Epithelial cell of prostate (primary cell): ENCODE results near the gene PYGO2.
A peak's percentile ranks its signal among the peaks of the same experiment; 100 is the strongest.
"Not testable (repeated sequence)": the region's sequence is repeated elsewhere in the genome, so short reads cannot be mapped to it uniquely, and the experiment has no call there.

ENCODE experiments used
- DNase-seq: peaks from one replicate; pipeline ENCODE4 v3.0.0-alpha.2; 2011; ENCODE audit warnings: low read depth, low spot score
- H3K27ac ChIP-seq: fragments of 450-650 bp; 2 replicates; pipeline ENCODE4 v1.5.1; 2017; ENCODE audit warnings: mild to moderate bottlenecking

Gene PYGO2

DNA sequence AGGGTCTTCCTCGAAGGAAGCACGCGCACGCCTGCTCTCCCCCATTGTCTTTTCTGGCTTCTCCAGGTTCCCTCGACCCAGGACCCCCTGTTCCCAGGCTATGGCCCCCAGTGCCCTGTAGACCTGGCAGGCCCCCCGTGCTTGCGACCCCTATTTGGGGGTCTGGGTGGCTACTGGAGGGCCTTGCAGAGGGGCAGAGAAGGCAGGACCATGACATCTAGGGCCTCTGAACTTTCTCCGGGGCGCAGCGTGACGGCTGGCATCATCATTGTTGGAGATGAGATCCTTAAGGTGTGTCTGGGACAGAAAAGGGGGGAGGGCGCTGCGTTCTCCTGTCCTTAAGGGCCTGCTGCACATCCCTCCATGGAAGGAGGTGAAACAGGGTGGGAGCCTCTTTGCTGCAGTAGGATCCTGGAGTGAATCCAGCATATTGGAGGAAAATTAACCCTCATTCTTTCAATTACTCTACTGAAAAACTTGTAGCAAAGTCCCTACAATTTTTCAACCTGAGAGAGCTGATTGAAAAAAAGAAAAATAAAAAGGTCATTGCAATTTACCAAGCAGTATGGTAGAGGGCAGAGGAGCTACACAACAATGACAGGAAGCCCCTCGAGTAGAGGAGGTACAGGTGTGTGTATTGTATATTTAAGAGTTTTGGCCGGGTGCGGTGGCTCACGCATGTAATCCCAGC lies 22.3 kb upstream of the PYGO2 start:
- DNase-seq, result no peak
- peak overlapping the region; percentile 53 for H3K27ac ChIP-seq

DNA sequence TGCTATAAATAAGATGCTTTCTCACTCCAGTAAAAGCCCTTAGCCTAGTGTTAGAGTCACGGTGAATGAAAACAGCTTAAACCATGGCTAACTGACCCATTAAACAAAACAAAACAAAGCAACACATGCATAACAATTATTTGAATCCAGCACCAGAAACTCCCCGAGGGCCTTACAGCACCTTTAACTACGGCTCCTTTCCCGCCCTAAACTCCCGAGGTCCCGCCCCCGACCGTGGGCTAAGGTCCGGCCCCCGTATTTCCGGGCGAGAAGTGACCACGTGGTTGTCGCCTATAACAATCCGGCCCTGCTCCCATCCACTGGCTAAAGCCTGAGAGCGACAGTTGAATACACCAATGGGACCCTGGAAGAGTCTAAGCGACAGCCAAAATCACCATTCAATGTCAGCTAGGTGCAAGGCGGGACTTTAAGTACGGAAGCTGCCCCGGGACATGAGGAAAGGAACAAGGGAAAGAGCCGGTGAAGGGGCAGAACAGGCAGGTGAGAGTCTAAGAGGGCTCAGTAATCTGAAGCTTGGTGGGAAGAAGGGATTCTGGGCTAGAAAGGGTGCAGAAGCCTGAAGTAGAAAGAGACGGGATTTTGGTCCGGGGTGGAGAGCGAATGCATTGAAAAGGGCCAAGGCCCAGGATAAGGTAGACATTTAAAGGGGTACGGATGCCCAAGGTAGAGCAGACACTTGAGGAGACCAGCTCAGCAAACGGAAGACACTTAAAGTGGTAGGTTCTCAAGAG lies 21.5 kb upstream of the PYGO2 start, which contains the start of gene FLAD1:
Gene FLAD1 (plus strand): TSS at position 448 of the 752 bp plus-strand sequence. CDS start 351 bp downstream, outside the sequence.
- H3K27ac ChIP-seq, result peak within 1 kb of the TSS; percentile 53
- DNase-seq, result peak; percentile 99

DNA sequence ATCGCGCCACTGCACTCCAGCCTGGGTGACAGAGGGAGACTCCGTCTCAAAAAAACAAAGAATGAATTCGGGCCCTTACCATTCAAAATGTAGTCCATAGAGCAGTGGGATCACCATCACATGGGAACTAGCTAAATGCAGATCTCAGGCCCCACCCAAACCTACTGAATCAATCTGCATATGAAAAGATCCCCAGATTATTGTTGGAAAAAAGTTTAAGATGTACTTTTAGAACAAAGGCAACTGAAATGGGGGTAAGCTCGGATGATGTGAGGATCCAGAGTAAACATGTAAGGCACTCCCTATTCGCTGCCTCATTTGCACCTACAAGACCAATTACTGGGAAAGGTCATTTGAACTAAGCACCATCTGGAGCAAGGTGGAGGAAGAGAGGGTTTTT lies 20.8 kb upstream of the PYGO2 start:
- no peak for DNase-seq
- H3K27ac ChIP-seq, result peak overlapping the region; percentile 53

DNA sequence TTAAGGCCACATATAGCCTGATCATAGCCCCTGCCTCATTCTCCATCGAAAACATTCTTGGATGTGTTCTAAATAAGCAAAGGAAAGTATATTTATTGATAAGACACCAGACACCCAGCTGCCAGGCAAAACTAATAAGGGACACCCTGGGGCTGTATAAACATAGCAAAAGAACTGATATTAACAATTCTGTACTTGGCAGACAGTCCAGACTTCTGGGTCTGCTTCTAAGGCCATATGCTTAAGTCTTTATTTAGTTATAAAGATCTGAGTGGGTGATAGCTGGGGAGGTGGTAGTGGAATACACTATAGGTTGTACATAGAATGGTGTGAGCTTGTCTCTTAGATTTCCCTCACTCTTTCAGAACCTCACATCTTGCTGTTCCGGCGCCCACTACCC lies 16.8 kb upstream of the PYGO2 start:
- DNase-seq, result no peak
- H3K27ac ChIP-seq, result no peak overlapping the region

DNA sequence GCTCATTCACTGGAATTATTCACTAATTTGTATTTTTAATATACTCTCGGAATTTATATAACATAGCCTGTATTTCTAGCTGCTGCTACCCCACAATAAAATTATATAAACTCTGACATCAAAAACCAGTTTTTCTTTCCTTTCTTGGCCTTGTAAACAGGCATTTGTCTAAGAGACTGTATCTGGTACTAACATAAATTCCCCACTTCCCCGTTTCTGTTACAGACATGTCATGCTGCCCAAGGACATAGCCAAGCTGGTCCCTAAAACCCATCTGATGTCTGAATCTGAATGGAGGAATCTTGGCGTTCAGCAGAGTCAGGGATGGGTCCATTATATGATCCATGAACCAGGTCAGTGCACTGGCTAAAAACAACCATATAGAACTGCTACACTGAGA lies 16.2 kb upstream of the PYGO2 start:
- not testable (repeated sequence) for H3K27ac ChIP-seq, DNase-seq

DNA sequence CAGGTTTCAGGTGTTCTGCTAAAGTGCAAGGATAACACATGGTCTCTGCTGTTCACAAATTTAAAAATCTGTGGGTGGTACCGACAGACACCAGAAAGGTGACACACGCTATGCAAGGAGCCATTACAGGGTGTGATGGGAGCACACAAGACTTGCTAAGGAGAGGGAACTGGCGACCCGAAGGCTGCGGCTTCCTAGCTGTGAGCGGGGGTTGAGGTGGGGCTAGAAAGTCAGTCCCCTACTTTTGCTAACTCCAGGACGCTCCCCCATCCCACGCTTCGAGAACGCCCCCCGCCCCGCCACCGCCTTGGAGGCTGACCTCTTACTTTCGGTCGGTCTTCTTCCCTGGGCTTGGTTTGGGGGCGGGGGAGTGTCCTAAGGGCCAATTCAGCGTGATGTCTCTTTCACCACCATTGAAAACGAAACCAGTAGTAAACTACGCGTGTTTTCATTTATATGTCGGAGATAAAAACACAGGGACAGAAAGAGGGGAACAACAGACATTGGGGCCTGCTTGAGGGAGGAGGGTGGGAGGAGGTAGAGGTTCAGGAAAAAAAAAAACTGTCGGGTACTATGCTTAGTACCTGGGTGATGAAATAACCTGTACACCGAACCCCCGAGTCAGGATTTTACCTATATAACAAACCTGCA lies 14.0 kb upstream of the PYGO2 start:
- no peak for DNase-seq
- H3K27ac ChIP-seq, result peak overlapping the region; percentile 100

DNA sequence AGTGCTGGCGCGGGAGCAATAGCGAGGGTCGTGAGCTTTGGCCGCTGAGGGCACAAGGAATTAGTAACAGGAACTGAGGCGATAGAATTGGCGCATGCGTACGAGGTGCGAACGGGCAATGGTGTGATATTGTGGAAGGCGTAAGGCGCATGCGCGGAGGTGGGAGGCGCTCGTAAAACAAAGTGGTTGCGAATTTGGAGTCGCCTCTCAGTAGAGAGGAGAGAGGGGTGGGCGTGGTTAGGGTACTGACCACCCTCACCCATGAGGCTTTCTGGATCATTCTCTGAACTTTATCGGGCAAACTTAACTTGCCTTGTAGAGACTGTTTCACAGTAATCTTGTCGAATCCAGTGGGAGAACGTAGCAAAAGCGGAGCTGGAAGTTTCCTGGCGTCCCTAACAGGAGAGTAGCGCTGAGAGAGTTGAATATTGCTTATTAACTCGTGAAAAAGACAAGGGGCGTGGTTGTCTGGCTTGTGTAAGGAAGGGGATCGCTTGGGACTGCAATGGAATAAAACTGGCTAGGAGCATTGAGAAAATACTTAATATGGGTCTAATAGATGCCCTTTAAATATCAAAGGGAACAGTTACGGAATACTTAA lies 13.3 kb upstream of the PYGO2 start:
- peak overlapping the region; percentile 100 for H3K27ac ChIP-seq

DNA sequence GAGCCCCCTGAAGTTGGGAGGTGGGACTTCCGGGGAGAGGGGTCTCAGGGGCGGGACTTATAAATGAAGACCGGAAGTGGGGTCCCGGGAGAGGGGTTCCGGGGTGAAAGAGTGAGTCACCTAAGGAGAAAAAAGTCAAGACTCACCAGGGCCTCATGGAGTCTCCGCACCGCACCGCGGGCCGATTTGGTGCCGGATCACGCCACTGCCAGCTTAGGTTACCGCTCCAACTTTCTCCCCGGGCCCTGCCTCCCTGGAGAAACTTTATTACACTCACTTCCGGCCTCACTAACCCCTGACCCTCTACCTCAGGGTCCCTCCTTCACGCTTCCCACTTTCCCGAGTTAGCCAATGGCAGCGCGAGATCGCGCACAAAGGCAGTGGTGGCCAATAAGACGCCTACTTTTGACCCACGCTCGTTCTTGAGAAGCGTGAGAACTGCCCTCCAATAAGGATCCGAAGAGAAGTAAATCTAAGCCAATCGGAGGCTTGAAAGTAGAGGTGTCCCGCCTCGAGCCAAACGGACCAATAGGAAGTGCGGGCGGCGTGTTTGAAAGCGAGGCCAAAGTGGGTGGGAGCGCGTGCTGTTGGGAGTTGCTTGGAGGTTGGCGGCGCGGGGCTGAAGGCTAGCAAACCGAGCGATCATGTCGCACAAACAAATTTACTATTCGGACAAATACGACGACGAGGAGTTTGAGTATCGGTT lies 12.7 kb upstream of the PYGO2 start, which contains the start of gene CKS1B:
Gene CKS1B (plus strand): TSS at position 580 of the 706 bp plus-strand sequence. CDS start 65 bp downstream, at position 645.
- H3K27ac ChIP-seq, result peak within 1 kb of the TSS; percentile 100
- peak; percentile 100 for DNase-seq

More for the DNA sequence above, 13.3 kb upstream of the PYGO2 start:
- DNase-seq, result peak; percentile 69

DNA sequence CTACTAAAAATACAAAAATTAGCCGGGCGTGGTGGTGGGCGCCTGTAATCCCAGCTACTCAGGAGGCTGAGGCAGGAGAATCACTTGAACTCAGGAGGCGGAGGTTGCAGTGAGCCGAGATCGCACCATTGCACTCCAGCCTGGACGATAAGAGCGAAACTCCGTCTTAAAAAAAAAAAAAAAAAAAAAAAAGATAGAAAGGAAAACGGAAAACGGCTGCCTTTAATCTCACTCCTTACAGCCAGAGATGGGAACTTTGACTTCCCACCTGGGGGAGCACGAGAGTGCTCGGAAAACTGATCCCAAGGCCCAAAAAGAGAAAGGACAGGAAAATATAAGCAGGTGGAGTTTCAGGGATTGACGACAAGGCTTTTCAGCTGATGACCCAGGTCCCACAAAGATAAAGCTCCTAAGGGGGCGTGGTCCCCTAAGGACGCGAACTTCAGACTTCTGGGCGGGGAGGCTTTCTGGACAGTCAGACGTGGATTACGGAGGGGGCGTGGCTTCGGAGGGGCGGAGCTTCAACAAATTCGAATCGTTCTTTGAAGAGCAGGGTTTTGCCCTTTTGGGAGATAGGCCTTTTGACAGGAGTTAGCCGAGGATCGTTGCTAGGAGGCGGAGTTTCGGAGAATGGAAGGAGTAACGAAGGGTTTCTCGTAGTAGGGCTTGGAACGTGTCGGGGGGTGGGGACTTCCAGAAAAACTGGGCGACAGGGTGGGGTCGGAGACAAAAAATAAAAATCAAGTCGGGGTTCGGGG lies 11.9 kb upstream of the PYGO2 start:
- peak overlapping the region; percentile 100 for H3K27ac ChIP-seq
- DNase-seq, result peak; percentile 89

DNA sequence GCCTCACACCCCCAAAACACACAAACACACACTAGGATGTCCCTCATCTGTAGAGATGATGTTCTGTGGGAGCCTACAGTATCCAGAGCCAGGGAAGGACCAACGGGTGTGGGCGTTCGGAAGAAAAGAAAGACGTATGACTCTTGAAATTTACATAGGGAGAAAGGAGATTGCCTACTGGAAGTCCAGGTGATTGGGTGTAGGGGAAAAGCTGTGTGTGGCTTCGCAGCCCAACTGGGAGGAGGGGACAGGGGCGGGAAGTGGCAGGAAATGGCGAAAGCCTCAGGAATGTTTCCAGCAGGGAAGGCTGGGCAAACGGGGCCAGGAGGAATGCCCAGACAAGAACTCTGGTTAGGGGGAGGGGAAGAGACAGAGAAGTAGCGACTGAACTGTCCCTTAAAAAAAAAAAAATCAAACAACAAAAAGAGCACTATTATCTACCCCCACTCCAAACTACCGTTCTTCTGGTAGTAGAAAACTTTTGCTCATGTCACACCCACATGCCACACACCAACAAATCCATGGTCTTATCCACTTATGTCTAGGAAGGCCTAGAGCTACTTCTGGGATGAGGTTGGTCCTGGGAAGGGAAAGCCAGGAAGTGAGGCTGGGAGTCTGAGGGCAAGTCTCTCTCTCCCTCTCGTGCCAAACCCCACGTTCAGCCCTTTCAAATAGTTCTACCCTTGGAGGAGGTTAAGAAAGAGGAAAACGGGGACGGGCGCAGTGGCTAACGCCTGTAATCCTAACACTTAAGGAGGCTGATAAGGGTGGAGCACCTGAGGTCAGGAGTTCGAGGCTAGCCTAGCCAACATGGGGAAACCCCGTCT lies 11.1 kb upstream of the PYGO2 start:
- H3K27ac ChIP-seq, result peak overlapping the region; percentile 100
- DNase-seq, result peak; percentile 91

DNA sequence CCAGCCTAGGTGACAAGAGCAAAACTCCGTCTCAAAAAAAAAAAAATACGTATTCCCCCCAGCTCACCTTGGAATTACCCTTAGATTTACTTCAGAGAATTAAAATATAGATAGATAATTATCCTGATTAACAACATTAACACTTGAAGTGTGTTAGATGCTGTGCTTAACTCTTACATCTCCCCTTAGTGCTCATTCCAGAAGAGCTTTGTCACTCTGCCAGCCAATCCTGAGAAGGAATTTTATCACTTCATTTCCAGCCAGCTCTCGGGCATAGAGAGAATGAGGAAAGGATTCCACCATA lies 10.6 kb upstream of the PYGO2 start:
- DNase-seq, result no peak
- peak overlapping the region; percentile 100 for H3K27ac ChIP-seq

DNA sequence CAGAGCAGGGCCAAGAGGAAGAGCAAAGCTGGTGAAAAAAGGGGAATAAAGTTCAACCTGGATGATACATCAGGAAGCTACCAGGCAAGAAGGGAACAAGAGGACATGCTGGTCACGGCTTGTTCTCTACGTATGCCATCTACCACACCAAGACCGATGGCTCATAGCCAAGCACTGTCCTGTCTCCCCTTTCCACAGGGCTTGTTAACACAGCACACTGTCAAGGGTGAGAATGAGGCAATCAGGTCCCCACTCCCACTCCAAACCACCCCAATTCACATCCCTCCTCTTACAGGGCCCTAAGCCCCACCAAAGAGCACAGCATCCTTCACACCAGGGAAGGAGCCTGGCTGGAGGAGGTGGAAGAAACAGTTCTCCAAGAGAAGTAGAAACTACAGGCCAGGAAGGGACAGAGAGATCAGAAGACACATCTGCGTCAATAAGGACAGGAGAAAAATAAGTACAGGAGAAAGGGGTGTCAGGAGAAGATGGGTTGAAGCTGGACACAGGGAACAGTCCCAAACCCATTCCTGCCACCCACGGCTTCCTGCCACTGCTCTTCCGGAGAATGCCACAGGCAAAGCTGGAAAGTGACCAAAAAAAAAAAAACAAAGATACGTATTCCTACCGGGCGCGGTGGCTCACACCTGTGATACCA lies 9.9 kb upstream of the PYGO2 start:
- H3K27ac ChIP-seq, result peak overlapping the region; percentile 100

DNA sequence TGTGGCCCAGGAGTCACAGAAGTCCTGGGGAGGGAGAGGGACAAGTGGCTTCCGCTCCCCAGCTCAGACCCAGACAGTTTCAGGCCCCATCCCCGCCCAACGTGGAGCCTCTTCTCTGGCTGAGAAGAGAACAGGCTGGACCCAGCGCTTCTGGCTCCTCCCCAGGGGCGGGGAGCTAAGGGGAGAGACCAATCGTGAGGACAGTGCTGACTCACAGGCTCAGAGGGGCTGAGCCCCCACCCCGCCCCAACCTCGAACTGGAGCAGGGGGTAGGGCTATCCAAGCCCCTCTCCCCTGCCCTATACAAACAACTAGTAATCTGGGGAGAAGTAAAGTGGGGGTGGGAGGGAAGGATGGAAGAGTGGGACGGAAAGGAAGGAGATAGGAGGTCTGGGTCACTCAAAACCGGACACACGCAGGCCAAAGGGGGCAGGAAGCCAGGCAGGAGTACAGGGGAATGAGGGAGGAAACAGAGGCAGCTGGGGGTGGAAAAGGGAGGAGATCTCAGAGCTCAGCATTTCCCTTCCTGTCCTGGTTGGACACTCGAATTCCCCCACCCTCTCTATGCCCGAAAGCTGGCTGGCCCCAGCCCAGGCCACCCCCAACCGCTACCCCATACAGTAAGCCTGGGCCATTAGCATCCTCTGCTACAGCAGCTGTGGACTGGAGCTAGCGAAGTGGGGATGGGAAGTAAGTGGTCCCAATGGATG lies 9.2 kb upstream of the PYGO2 start, which contains the start of gene SHC1:
Gene SHC1 (minus strand): TSS at position 117 of the 710 bp plus-strand sequence. CDS start 221 bp downstream, outside the sequence.
- DNase-seq, result peak; percentile 63

More for the DNA sequence above, 9.9 kb upstream of the PYGO2 start:
- peak; percentile 76 for DNase-seq

DNA sequence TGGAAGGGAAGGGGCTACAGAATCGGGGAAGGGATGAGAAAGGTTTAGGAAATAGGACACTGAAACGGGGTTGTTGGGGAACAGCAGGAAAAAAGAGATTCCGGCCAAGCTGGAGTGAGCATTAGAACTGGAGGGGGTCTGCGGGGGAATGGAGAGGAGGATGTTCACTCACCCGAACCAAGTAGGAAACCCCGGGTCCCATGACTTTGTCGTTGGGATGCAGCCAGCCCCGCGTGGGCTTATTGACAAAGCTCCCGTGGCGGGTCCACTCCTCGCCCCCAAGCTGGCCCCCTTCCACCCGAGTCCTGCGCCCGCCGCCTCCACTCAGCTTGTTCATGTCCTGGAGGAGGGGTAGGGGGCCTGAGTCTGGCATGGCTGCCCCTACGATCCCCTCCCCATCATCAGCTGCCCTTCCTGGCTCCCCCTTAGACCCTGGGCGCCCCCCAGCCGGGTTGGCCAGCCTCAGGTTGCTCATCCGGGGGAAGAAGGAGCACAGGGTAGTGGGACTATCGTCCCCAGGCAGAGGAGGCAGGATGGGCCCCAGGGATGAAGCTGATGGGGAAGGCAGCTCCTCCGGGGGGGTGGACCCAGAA lies 8.4 kb upstream of the PYGO2 start:
- no peak for DNase-seq
- H3K27ac ChIP-seq, result peak overlapping the region; percentile 100

More for the DNA sequence above, 9.2 kb upstream of the PYGO2 start, which contains the start of gene SHC1:
- H3K27ac ChIP-seq, result peak within 1 kb of the TSS; percentile 100

DNA sequence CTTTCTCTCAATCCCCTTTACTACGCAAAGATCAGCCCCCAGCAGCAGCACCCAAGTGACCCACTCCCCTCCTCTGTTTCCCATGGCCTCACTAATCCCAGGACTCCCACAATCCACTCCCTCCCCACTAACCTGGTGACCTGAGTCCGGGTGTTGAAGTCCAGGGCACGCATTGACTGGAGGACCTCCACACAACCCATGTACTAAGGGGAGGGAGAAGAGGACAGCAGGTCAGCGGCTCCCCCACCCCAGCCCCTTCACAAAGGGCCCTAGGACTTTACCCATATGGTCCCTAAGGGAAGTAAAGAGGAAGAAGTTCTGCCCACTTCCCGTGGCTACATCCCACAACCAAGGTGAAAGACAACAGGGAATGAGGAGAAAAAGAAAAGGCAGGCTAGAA lies 7.7 kb upstream of the PYGO2 start:
- peak overlapping the region; percentile 100 for H3K27ac ChIP-seq
- DNase-seq, result no peak

DNA sequence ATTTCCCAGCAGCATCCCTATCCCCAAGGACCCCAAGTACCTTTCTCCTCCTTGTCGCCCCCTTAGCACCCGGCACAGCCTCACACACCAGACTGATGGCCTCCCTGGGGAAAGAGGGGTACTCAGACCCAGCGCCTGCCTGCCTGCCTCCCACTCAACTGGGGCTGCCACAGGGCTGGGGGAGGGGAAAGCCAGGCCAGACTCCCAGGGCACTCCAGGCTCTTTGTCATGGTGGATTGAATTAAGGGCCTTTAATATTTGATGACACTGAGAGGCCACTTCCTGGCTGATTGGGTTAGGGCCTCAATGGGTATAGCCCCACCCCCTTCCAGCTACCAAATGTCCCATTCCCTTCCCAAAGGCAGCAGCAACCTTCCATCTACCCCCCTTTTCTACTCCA lies 7.1 kb upstream of the PYGO2 start:
- no peak for DNase-seq
- H3K27ac ChIP-seq, result peak overlapping the region; percentile 100
